HG03439 (cell line): Measurements from ENCODE around the gene CLIC4.
"Not testable (repeated sequence)": the region's sequence is repeated elsewhere in the genome, so short reads cannot be mapped to it uniquely, and the experiment has no call there.

Experiments
- ATAC-seq: cut with Tn5 transposase; IDR thresholded peaks from one replicate; pipeline ENCODE4 v1.9.1; 2021; ENCODE audit warnings: mild to moderate bottlenecking, moderate library complexity; ENCODE audit not compliant: unreplicated experiment

Gene CLIC4

GRCh38 chr1:24872061-24872850, 127.0 kb downstream of the CLIC4 start:
- no peak for ATAC-seq

GRCh38 chr1:24873148-24873547, 127.9 kb downstream of the CLIC4 start:
- ATAC-seq, result no peak

GRCh38 chr1:24874056-24874455, 128.8 kb downstream of the CLIC4 start:
- no peak for ATAC-seq

- no peak for ATAC-seq
These were observed 129.5 kb downstream of the CLIC4 start for GRCh38 chr1:24874611-24875234.

- ATAC-seq, result no peak
These were observed 130.0 kb downstream of the CLIC4 start for GRCh38 chr1:24875257-24875656.

DNA sequence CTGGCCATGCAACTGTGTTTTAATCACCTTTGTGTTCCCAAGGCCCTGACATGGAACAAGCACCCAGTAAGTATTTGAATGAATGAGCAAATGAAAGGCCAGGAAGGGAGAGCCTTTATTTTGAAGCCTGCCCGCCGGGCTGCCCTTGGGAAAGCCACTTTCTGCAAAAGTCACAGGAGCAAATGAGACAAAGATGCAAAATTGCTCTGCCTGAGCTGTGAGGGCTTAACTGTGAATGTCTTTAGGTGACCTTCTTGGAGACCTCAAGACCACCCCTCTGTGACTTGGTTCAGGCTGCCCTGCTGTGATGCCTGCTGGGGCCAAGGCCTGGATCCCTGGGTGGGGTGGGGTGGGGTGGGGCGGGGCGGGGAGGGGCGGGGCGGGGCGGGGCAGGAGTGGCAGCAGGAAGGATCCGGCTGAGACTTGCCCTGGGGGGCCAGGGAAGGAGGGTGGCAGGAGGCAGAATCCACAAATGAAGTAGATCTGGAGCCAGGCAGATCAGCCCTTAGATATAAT, 130.8 kb downstream of the CLIC4 start:
- ATAC-seq, result no peak

GRCh38 chr1:24878045-24878444, 132.8 kb downstream of the CLIC4 start:
- ATAC-seq, result no peak

DNA sequence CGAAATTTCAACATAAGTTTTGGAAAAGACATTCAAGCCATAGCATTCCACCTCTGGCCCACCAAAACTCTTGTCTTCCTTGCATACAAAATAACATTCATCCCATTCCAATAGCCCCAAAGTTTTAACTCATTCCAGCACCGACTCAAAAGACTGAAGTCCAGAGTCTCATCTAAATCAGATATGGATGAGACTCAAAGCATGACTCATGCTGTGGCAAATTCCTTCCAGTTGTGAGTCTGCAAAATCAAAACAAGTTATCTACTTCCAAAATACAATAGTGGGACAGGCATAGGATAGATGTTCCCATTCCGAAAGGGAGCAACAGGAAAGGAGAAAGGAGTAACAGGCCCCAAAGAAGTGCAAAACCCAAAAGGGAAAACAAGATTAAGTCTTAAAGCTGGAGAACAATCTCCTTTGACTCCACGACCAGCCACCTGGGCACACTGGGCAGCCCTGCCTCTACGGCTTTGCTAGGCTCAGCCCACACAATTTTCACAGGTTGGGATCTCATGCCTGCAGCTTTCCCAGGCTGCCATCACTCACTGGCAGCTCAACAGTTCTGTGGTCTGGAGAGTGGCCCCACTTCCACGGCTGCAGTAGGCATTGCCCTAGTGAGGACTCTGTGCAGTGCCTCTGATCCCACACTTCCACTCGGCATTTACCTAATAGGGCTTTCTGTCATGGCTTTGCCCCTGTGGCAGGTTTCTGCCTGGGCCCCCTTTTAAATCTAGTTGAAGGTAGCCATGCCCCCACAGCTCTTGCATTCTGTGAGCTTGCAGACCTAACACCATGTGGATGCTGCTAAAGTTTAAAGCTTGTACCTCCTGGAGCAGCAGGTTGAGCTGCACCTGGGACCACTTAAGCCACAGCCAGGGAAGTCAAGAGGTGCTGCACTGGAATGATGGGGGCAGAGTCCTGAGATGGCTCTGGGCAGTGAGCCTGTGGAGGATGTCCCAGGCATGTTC, 133.8 kb downstream of the CLIC4 start:
- no peak for ATAC-seq

- ATAC-seq, result no peak
These were observed 135.8 kb downstream of the CLIC4 start for GRCh38 chr1:24881034-24881433.

- no peak for ATAC-seq
These were observed 139.5 kb downstream of the CLIC4 start for GRCh38 chr1:24884751-24885150.

GRCh38 chr1:24886241-24886640, 141.0 kb downstream of the CLIC4 start:
- no peak for ATAC-seq

DNA sequence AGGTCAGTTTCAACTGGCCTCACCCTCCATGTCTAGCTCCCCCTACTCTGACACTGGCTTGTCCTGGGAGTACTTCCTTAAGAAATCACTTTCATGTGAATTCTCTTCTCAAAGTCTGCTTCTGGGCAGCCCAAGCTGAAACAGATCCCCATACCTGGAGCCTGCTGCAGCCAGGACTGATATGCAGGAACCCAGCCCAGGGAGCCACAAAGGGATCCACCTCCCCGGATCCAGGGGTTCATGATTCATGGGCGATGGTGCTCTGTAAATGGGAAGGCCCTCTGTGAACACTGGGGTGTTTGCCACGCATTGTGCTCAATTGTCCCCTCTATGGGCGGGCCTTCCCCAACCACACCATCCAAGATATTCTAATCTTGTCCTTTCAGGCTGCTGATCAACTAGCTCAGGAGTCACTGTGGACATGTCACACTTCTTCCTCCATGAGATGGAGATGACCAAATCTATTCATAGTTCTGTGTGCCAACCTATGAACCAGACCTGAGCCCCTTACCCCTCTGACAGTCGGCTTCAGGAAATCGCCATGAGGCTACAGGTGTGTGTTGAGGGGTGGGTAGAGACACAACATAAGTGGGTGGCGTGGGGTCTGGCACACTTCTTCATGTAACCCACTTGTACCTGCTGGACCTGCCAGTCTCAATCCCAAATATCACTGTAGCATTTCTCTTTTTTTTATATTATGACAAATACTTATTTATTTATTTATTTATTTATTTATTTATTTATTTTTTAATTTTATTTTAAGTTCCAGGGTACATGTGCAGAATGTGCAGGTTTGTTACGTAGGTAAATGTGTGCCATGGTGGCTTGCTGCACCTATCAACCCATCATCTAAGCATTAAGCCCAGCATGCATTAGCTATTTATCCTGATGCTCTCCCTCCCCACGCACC, 143.1 kb downstream of the CLIC4 start:
- no peak for ATAC-seq

DNA sequence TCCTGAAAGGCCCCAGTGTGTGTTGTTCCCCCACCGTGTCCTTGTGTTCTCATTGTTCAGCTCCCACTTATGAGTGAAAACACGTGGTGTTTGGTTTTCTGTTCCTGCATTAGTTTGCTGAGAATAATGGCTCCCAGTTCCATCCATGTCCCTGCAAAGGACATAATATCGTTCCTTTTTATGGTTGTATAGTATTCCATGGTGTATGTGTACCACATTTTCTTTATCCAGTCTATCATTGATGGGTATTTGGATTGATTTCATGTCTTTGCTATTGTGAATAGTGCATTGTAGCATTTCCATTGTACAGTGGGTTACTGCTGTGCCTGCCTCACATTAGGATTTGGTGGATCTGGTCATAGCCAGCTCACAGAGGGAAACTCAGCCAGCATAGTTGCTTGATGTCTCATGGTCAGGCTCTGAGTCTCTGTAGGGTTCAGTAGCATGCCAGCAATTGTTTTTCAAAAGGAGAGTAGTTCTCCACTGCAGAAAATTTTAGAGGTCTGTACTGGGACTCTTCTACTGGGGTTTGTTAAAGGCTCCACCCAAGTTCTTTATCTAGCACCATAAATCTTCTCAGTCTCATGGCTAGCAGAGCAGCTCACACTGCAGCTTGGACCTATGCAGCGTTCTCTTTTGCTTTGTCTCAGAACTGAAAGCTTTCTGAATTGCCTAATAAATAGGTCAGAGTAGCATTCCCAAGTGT, 143.9 kb downstream of the CLIC4 start:
- no peak for ATAC-seq

DNA sequence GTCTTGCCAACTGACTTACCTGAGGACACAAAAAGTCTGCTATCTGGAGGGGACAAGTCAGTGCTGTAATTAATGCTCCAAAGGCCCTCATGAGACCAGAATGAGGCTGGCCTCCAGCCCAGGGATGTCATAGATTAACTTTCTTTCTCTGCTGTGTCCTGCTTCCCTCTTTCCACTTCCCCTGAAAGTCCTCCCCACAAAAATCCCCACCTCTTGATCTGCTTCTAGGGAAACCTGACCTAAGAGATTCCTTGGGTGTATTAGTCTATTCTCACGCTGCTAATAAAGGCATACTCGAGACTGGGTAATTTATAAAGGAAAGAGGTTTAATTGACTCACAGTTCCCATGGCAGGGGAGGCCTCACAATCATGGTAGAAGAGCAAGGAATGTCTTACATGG, 145.6 kb downstream of the CLIC4 start:
- ATAC-seq, result no peak

DNA sequence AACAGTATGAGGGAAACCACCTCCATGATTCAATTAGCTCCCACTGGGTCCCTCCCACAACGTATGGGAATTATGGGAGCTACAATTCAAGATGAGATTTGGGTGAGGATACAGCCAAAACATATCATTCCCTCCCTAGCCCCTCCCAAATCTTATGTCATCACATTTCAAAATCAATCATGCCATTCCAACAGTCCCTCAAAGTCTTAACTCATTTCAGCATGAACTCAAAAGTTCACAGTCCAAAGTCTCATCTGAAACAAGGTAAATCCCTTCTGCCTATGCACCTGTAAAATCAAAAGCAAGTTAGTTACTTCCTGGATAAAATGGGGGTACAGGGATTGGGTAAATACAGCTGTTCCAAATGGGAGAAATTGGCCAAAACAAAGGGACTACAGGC, 146.1 kb downstream of the CLIC4 start:
- not testable (repeated sequence) for ATAC-seq

DNA sequence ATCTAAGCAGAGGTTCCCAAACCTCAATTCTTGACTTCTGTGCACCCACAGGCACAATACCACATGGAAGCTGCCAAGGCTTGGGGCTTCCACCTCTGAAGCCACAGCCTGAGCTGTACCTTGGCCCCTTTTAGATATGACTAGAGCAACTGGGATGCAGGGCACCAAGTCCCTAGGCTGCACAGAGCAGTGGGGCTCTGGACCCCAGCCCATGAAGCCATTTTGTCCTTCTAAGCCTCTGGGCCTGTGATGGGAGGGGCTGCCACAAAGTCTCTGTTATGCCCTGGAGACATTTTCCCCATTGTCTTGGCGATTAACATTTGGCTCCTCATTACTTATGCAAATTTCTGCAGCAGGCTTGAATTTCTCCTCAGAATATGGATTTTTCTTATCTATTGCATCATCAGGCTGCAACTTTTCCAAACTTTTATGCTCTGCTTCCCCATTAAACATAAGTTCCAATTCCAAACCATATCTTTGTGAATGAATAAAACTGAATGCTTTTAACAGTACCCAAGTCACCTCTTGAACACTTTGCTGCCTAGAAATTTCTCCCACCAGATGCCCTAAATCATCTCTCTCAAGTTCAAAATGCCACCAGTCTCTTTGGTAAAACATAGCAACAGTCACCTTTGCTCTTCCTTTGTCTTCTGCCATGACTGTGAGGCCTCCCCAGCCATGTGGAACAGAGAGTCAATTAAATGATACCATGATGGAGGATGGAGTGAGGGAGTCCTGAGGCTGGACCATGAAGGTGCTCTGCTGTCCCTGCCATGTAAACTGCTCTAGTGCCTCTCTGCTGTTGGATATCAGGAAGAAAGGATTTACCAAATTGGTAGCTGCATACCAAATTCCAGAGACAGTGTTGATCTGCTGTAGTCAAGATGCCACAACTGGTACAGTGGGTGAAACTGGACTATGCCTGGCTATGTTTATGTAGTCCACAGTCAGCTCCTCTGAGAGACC, 147.2 kb downstream of the CLIC4 start:
- ATAC-seq, result no peak

- no peak for ATAC-seq
These were observed 148.2 kb downstream of the CLIC4 start for GRCh38 chr1:24893431-24893830.
